ENCODE data around the gene HLA-DOB. TPM values are rescaled to one million over a fixed set of nuclear protein-coding genes. Genes with fewer than 3 reads are reported as not detected.

Gene HLA-DOB
- total and polyA plus RNA-seq, 4 donors: 0.26 to 2.8 (median 0.62) TPM; not detected in 1

- WGBS, 2 donors: 28 to 34% methylated on average over 1 of the region's 1 CpG
- ATAC-seq (ENCODE audit: low FRiP score) (no peak), DNase-seq (no peak)
- Histone ChIP-seq H3K4me3 (ENCODE audit: low read length in 2 of 2) (no peak overlapping the region), H3K4me1 (ENCODE audit: control insufficient read depth in 1 of 2, insufficient read depth in 2 of 2, low read length in 2 of 2) (no peaks in the 10 kb centered on the region), H3K9me3 (ENCODE audit: control insufficient read depth, low read length) (no peaks in the 10 kb centered on the region), H3K27me3 (ENCODE audit: control insufficient read depth in 1 of 2, insufficient read depth in 2 of 2, low read length in 1 of 2) (peaks cover 0 to 6% of the 10 kb centered on the region in 2 donors), H3K36me3 (ENCODE audit: control insufficient read depth in 1 of 2, insufficient read depth in 2 of 2, low read length in 1 of 2) (no peaks in the 10 kb centered on the region), H3K27ac (ENCODE audit: low read depth in 1 of 2, low read length in 2 of 2) (no peak overlapping the region)
- intact Hi-C loops (cut with DNase I): no loop called here
Observed at GRCh38 chr6:32764048-32764447, 52.8 kb downstream of the HLA-DOB start.

- H3K27ac ChIP-seq (ENCODE audit: low read depth in 1 of 2, low read length in 2 of 2): no peak within 1 kb of the TSS
- intact Hi-C loops (cut with DNase I): no loop called here
Observed at GRCh38 chr6:32763421-32763820, 53.4 kb downstream of the HLA-DOB start, which contains the start of gene HLA-DQB2. TSS of gene HLA-DQB2 (minus strand) at chr6:32763532. CDS start at chr6:32763470, 62 bp downstream.

More at GRCh38 chr6:32763421-32763820, 53.4 kb downstream of the HLA-DOB start, which contains the start of gene HLA-DQB2:
- H3K9me3 ChIP-seq (ENCODE audit: control insufficient read depth, low read length): no peaks in the 10 kb centered on the region
- WGBS, 2 donors: 42 to 44% methylated on average over 4 of the region's 4 CpGs
- ATAC-seq (ENCODE audit: low FRiP score) (no peak), DNase-seq (no peak)
- H3K4me3 ChIP-seq (ENCODE audit: low read length in 2 of 2): no peak within 1 kb of the TSS
- peaks cover 0 to 6% of the 10 kb centered on the region in 2 donors for H3K27me3 ChIP-seq (ENCODE audit: control insufficient read depth in 1 of 2, insufficient read depth in 2 of 2, low read length in 1 of 2)
- no peaks in the 10 kb centered on the region for H3K36me3 ChIP-seq (ENCODE audit: control insufficient read depth in 1 of 2, insufficient read depth in 2 of 2, low read length in 1 of 2)
- no peaks in the 10 kb centered on the region for H3K4me1 ChIP-seq (ENCODE audit: control insufficient read depth in 1 of 2, insufficient read depth in 2 of 2, low read length in 2 of 2)

Other genes starting within 250 kb of the HLA-DOB start
- gene HLA-DRB1, start 227.2 kb downstream of the HLA-DOB start, total RNA-seq: 100 to 1,000 TPM; 142 to 157 TPM
- 10 to 100 TPM; 18.5 to 85.1 TPM for gene HLA-DRB1, start 227.2 kb downstream of the HLA-DOB start, polyA plus RNA-seq
- 10 to 100 TPM; 27.0 to 46.2 TPM for gene HLA-DQA1, start 179.6 kb downstream of the HLA-DOB start, total RNA-seq
- 10 to 100 TPM in 1 of 2 donors, 1 to 10 TPM in 1; 9.3 to 38.4 TPM for gene HLA-DQA1, start 179.6 kb downstream of the HLA-DOB start, polyA plus RNA-seq
- gene HLA-DQB1, start 150.3 kb downstream of the HLA-DOB start, total RNA-seq: 10 to 100 TPM; 35.9 to 43.4 TPM
- 10 to 100 TPM; 10.8 to 28.5 TPM for gene HLA-DQB1, start 150.3 kb downstream of the HLA-DOB start, polyA plus RNA-seq
- gene HLA-DQA2, start 75.6 kb downstream of the HLA-DOB start, total RNA-seq: 10 to 100 TPM in 1 of 2 donors, 1 to 10 TPM in 1; 2.2 to 18.5 TPM
- not detected for gene HLA-DQA2, start 75.6 kb downstream of the HLA-DOB start, polyA plus RNA-seq
- gene HLA-DQB2, start 53.5 kb downstream of the HLA-DOB start, total RNA-seq: 10 to 100 TPM in 1 of 2 donors, 1 to 10 TPM in 1; 2.3 to 18.1 TPM
- not detected for gene HLA-DQB2, start 53.5 kb downstream of the HLA-DOB start, polyA plus RNA-seq
- 10 to 100 TPM; 26.5 to 48.1 TPM for gene TAP2, start 21.7 kb upstream of the HLA-DOB start, total RNA-seq
- 10 to 100 TPM in 1 of 2 donors, 1 to 10 TPM in 1; 2.5 to 25.6 TPM for gene TAP2, start 21.7 kb upstream of the HLA-DOB start, polyA plus RNA-seq
- gene PSMB8, start 27.0 kb upstream of the HLA-DOB start, total RNA-seq: 10 to 100 TPM; 40.8 to 58.4 TPM
- 10 to 100 TPM; 59.6 to 69.7 TPM for gene PSMB8, start 27.0 kb upstream of the HLA-DOB start, polyA plus RNA-seq
- gene TAP1, start 36.7 kb upstream of the HLA-DOB start, total RNA-seq: 10 to 100 TPM; 39.4 to 42.1 TPM
- 10 to 100 TPM; 14.4 to 48.3 TPM for gene TAP1, start 36.7 kb upstream of the HLA-DOB start, polyA plus RNA-seq
- gene PSMB9, start 37.2 kb upstream of the HLA-DOB start, total RNA-seq: 10 to 100 TPM; 24.9 to 42.8 TPM
- gene PSMB9, start 37.2 kb upstream of the HLA-DOB start, polyA plus RNA-seq: 10 to 100 TPM; 27.9 to 38.8 TPM
- 10 to 100 TPM; 20.1 to 73.1 TPM for gene HLA-DMB, start 124.0 kb upstream of the HLA-DOB start, total RNA-seq
- 10 to 100 TPM in 1 of 2 donors, 1 to 10 TPM in 1; 3.6 to 35.7 TPM for gene HLA-DMB, start 124.0 kb upstream of the HLA-DOB start, polyA plus RNA-seq
- gene HLA-DMA, start 136.1 kb upstream of the HLA-DOB start, total RNA-seq: 100 to 1,000 TPM in 1 of 2 donors, 10 to 100 TPM in 1; 36.9 to 109 TPM
- 10 to 100 TPM in 1 of 2 donors, 1 to 10 TPM in 1; 9.8 to 33.3 TPM for gene HLA-DMA, start 136.1 kb upstream of the HLA-DOB start, polyA plus RNA-seq
- 100 to 1,000 TPM; 166 to 181 TPM for gene BRD2, start 151.6 kb upstream of the HLA-DOB start, total RNA-seq
- gene BRD2, start 151.6 kb upstream of the HLA-DOB start, polyA plus RNA-seq: 100 to 1,000 TPM in 1 of 2 donors, 10 to 100 TPM in 1; 71.0 to 145 TPM
- 10 to 100 TPM; 10.4 to 16.7 TPM for gene HLA-DOA, start 192.6 kb upstream of the HLA-DOB start, total RNA-seq
- 1 to 10 TPM in 1 of 2 donors, under 1 TPM in 1; 0.28 to 2.8 TPM for gene HLA-DOA, start 192.6 kb upstream of the HLA-DOB start, polyA plus RNA-seq

Data from aorta (tissue), 5 donors.